Neural cell (in vitro differentiated cells): Measurements from ENCODE around the gene CCDC88C. TPM values are rescaled to one million over a fixed set of nuclear protein-coding genes. Genes with fewer than 3 reads are reported as not detected.

ENCODE experiments used
- H2AFZ ChIP-seq: fragments of 200-600, 300-800 bp; sonication (generic), shearing (Covaris generic); 2 replicates; pipeline ENCODE4 v1.6.0; 2014; ENCODE audit warnings: low read depth, mild to moderate bottlenecking, antibody characterized with exemption, low read length, moderate library complexity
- H3F3A ChIP-seq: fragments of 200-600 bp; shearing (Covaris generic); 2 replicates; pipeline ENCODE4 v1.6.1; 2016; ENCODE audit warnings: mild to moderate bottlenecking, moderate library complexity, mixed read lengths, antibody characterized with exemption, low read length; ENCODE audit not compliant: insufficient read depth, poor library complexity, severe bottlenecking
- H3K27ac ChIP-seq: fragments of 200-600, 300-800 bp; sonication (generic), shearing (Covaris generic); 2 replicates; pipeline ENCODE4 v1.5.1; 2014; ENCODE audit warnings: mild to moderate bottlenecking, low read length, moderate library complexity
- H3K27me3 ChIP-seq: fragments of 300-800, 200-600 bp; sonication (generic), shearing (Covaris generic); 2 replicates; pipeline ENCODE4 v1.6.0; 2014; ENCODE audit warnings: mild to moderate bottlenecking, low read depth, low read length, moderate library complexity; ENCODE audit not compliant: insufficient read depth
- H3K36me3 ChIP-seq: fragments of 300-800, 200-600 bp; sonication (generic), shearing (Covaris generic); 2 replicates; pipeline ENCODE4 v1.5.1; 2014; ENCODE audit warnings: mild to moderate bottlenecking, antibody characterized with exemption, low read length, moderate library complexity; ENCODE audit not compliant: insufficient read depth
- H3K4me2 ChIP-seq: fragments of 300-800, 200-600 bp; sonication (generic), shearing (Covaris generic); 2 replicates; pipeline ENCODE4 v1.6.0; 2014; ENCODE audit warnings: mild to moderate bottlenecking, low read length
- H3K4me3 ChIP-seq: fragments of 300-800, 200-600 bp; sonication (generic), shearing (Covaris generic); 2 replicates; pipeline ENCODE4 v1.5.1; 2014; ENCODE audit warnings: mild to moderate bottlenecking, low read length, moderate library complexity
- H3K79me2 ChIP-seq: fragments of 200-600 bp; shearing (Covaris generic); replicated peaks from 2 replicates; pipeline ENCODE4 v1.6.0; 2014; ENCODE audit warnings: mild to moderate bottlenecking, low read length, moderate library complexity; ENCODE audit not compliant: insufficient read depth
- H3K9ac ChIP-seq: fragments of 300-800, 200-600 bp; sonication (generic), shearing (Covaris generic); 2 replicates; pipeline ENCODE4 v1.6.1; 2016; ENCODE audit warnings: mild to moderate bottlenecking, low read length, mixed read lengths
- H3K9me2 ChIP-seq: fragments of 200-600 bp; shearing (Covaris generic); 2 replicates; pipeline ENCODE4 v1.6.1; 2016; ENCODE audit warnings: mild to moderate bottlenecking, low read length, mixed read lengths; ENCODE audit not compliant: insufficient read depth
- H3K9me3 ChIP-seq: fragments of 200-600, 300-800 bp; sonication (generic), shearing (Covaris generic); 2 replicates; pipeline ENCODE4 v1.6.1; 2016; ENCODE audit warnings: mild to moderate bottlenecking, mixed run types, low read length, moderate library complexity, mixed read lengths
- H4K20me1 ChIP-seq: fragments of 200-600 bp; shearing (Covaris generic); 2 replicates; pipeline ENCODE4 v1.6.1; 2016; ENCODE audit warnings: mild to moderate bottlenecking, mixed run types; ENCODE audit not compliant: insufficient read depth
- EP300 ChIP-seq: fragments of 450-650 bp; conservative IDR thresholded peaks from 2 replicates; pipeline ENCODE4 v1.6.1; 2014; ENCODE audit warnings: antibody characterized with exemption, mild to moderate bottlenecking, moderate library complexity; ENCODE audit not compliant: poor library complexity, severe bottlenecking
- EZH2 ChIP-seq: fragments of 200-600, 300-800 bp; shearing (Covaris generic), sonication (generic); IDR thresholded peaks from 2 replicates; pipeline ENCODE4 v1.6.1; 2014; ENCODE audit warnings: antibody characterized with exemption, low read length, borderline replicate concordance, mild to moderate bottlenecking; ENCODE audit not compliant: insufficient read depth, poor library complexity, severe bottlenecking
- MXI1 ChIP-seq: fragments of 450-650 bp; conservative IDR thresholded peaks from 2 replicates; pipeline ENCODE4 v1.6.1; 2014; ENCODE audit warnings: antibody characterized with exemption, mild to moderate bottlenecking; ENCODE audit not compliant: poor library complexity, severe bottlenecking
- POLR2AphosphoS5 ChIP-seq: IDR thresholded peaks from 2 replicates; pipeline ENCODE4 v1.6.1; 2012
- RAD21 ChIP-seq: fragments of 450-650 bp; conservative IDR thresholded peaks from 2 replicates; pipeline ENCODE4 v1.6.1; 2014; ENCODE audit warnings: antibody characterized with exemption, mild to moderate bottlenecking, moderate library complexity
- SMC3 ChIP-seq: fragments of 450-650 bp; conservative IDR thresholded peaks from 2 replicates; pipeline ENCODE4 v1.6.1; 2014; ENCODE audit warnings: antibody characterized with exemption, mild to moderate bottlenecking, moderate library complexity; ENCODE audit not compliant: poor library complexity
- TAF1 ChIP-seq: IDR thresholded peaks from 2 replicates; pipeline ENCODE4 v1.6.1; 2012; ENCODE audit warnings: low read depth
- polyA plus RNA-seq: library from polyadenylated mRNA; depleted of rRNA; stranded (reverse); fragments of >200 nt; gene quantifications from 2 replicates; pipeline ENCODE4 v1.2.3, GENCODE V29; 2014
- TF ChIP-seq, protein P1 (sequence below): IDR thresholded peaks from 2 replicates; pipeline ENCODE4 v1.6.1; 2012; ENCODE audit warnings: borderline replicate concordance
- TF ChIP-seq, protein P2 (sequence below): fragments of 450-650 bp; IDR thresholded peaks from 2 replicates; pipeline ENCODE4 v1.5.1; 2014; ENCODE audit warnings: antibody characterized with exemption, mild to moderate bottlenecking, moderate library complexity; ENCODE audit not compliant: poor library complexity, severe bottlenecking

Gene CCDC88C
- polyA plus RNA-seq, 1 donor from 2014 or later = 20.1 TPM

DNA sequence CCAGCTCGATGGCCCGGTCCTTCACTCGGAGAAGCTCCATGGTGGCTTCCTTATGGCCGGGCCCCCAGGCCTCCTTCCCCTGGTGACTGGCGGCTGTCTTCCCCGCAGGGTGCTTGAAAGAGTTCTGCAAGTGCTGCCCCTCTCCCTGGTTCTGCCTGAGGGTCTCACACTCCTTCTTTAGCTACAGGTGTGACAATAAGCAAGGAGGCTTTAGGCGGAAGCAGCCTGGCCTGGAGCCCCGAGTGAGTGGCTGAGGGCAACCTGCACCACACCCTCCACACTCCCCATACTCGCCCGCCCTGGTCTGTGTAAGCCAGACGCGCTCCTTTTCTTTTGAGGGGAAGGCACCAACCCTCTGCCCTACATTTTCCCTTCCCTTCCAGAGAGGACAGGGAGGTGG, 110.6 kb downstream of the CCDC88C start:
- Histone ChIP-seq H3K27me3 (no peaks in the 10 kb centered on the region), H3F3A (no peaks in the 10 kb centered on the region), H3K36me3 (peaks cover 4% of the 10 kb centered on the region), H3K4me3 (no peak overlapping the region), H3K79me2 (no peaks in the 10 kb centered on the region), H3K27ac (no peak overlapping the region), H4K20me1 (no peaks in the 10 kb centered on the region), H3K9me2 (no peaks in the 10 kb centered on the region), H3K9me3 (no peaks in the 10 kb centered on the region), H3K9ac (no peak overlapping the region), H2AFZ (no peak overlapping the region), H3K4me2 (no peak overlapping the region)
- TF ChIP-seq MXI1 (no peak), EP300 (no peak), SMC3 (no peak), POLR2AphosphoS5 (no peak)

DNA sequence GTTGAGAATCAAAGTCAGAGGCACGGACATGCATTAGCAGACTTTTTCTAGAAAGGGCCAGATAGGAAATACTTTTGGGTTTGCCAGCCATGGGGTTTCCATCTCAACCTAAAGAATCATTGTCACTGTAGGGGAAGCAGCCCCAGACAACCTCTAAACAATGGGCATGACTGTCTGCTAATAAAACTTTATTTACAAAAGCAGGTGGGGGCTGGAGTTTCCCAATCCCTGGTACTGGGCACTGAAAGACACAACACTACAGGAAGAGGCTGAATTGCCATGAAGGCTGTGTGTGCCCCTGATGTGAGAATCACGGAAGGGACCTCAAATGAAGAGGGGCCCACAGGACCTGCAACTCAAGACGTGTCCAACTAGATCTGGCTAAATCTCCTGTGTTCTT, 111.1 kb downstream of the CCDC88C start:
- Histone ChIP-seq H3K4me3 (no peak overlapping the region), H3K4me2 (no peak overlapping the region), H3K27ac (no peak overlapping the region), H3K36me3 (peaks cover 4% of the 10 kb centered on the region), H3K9me2 (no peaks in the 10 kb centered on the region), H2AFZ (no peak overlapping the region), H3K9ac (no peak overlapping the region), H3K9me3 (no peaks in the 10 kb centered on the region), H3K27me3 (no peaks in the 10 kb centered on the region), H4K20me1 (no peaks in the 10 kb centered on the region), H3F3A (no peaks in the 10 kb centered on the region), H3K79me2 (no peaks in the 10 kb centered on the region)
- TF ChIP-seq, protein P1, sequence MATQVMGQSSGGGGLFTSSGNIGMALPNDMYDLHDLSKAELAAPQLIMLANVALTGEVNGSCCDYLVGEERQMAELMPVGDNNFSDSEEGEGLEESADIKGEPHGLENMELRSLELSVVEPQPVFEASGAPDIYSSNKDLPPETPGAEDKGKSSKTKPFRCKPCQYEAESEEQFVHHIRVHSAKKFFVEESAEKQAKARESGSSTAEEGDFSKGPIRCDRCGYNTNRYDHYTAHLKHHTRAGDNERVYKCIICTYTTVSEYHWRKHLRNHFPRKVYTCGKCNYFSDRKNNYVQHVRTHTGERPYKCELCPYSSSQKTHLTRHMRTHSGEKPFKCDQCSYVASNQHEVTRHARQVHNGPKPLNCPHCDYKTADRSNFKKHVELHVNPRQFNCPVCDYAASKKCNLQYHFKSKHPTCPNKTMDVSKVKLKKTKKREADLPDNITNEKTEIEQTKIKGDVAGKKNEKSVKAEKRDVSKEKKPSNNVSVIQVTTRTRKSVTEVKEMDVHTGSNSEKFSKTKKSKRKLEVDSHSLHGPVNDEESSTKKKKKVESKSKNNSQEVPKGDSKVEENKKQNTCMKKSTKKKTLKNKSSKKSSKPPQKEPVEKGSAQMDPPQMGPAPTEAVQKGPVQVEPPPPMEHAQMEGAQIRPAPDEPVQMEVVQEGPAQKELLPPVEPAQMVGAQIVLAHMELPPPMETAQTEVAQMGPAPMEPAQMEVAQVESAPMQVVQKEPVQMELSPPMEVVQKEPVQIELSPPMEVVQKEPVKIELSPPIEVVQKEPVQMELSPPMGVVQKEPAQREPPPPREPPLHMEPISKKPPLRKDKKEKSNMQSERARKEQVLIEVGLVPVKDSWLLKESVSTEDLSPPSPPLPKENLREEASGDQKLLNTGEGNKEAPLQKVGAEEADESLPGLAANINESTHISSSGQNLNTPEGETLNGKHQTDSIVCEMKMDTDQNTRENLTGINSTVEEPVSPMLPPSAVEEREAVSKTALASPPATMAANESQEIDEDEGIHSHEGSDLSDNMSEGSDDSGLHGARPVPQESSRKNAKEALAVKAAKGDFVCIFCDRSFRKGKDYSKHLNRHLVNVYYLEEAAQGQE = no peak
- no peak for TF ChIP-seq MXI1
- TF ChIP-seq EZH2 = no peak
- TF ChIP-seq EP300 = no peak
- no peak for TF ChIP-seq TAF1
- TF ChIP-seq, protein P2, sequence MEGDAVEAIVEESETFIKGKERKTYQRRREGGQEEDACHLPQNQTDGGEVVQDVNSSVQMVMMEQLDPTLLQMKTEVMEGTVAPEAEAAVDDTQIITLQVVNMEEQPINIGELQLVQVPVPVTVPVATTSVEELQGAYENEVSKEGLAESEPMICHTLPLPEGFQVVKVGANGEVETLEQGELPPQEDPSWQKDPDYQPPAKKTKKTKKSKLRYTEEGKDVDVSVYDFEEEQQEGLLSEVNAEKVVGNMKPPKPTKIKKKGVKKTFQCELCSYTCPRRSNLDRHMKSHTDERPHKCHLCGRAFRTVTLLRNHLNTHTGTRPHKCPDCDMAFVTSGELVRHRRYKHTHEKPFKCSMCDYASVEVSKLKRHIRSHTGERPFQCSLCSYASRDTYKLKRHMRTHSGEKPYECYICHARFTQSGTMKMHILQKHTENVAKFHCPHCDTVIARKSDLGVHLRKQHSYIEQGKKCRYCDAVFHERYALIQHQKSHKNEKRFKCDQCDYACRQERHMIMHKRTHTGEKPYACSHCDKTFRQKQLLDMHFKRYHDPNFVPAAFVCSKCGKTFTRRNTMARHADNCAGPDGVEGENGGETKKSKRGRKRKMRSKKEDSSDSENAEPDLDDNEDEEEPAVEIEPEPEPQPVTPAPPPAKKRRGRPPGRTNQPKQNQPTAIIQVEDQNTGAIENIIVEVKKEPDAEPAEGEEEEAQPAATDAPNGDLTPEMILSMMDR = no peak
- no peak for TF ChIP-seq POLR2AphosphoS5
- no peak for TF ChIP-seq RAD21
